HFF-Myc (cell line): ENCODE measurements around the gene BEST4.

Experiments used
- DNase-seq: peaks from one replicate; pipeline ENCODE4 v3.0.0-alpha.2; 2011; ENCODE audit warnings: low read depth; ENCODE audit errors: extremely low read depth
- H3K4me3 ChIP-seq: replicated peaks from 2 replicates; pipeline ENCODE4 v1.5.1; 2011; ENCODE audit warnings: low read depth, mild to moderate bottlenecking, control low read depth, low read length
- CTCF ChIP-seq: IDR thresholded peaks from 2 replicates; pipeline ENCODE4 v1.5.1; 2012; ENCODE audit warnings: mild to moderate bottlenecking, low read depth, low read length, control low read depth; ENCODE audit errors: missing control alignments

The BEST4 gene

GRCh38 chr1:44822981-44823451 lies 35.0 kb upstream of the BEST4 start:
- no peak overlapping the region for H3K4me3 ChIP-seq
- DNase-seq, result no peak
- no peak for TF ChIP-seq CTCF

- no peak overlapping the region for H3K4me3 ChIP-seq
- DNase-seq, result no peak
- no peak for TF ChIP-seq CTCF
Observed at GRCh38 chr1:44822131-44822701, 34.2 kb upstream of the BEST4 start.

- TF ChIP-seq CTCF, result no peak
- no peak for DNase-seq
- no peak overlapping the region for H3K4me3 ChIP-seq
Observed at GRCh38 chr1:44821240-44821715, 33.3 kb upstream of the BEST4 start.

- peak overlapping the region; percentile 47 for H3K4me3 ChIP-seq
- TF ChIP-seq CTCF, result no peak
- DNase-seq, result no peak
Observed at GRCh38 chr1:44820328-44821239, 32.6 kb upstream of the BEST4 start.

- peak; percentile 10 for TF ChIP-seq CTCF
- peak; percentile 92 for DNase-seq
- H3K4me3 ChIP-seq, result peak overlapping the region; percentile 47
Observed at GRCh38 chr1:44819608-44820327, 31.8 kb upstream of the BEST4 start.

- no peak for TF ChIP-seq CTCF
- peak overlapping the region; percentile 22 for H3K4me3 ChIP-seq
- no peak for DNase-seq
Observed at GRCh38 chr1:44819196-44819607, 31.2 kb upstream of the BEST4 start.
